Astrocyte (in vitro differentiated cells and primary cell): ENCODE results near the gene KREMEN1. TPM values are rescaled to one million over a fixed set of nuclear protein-coding genes. Genes with fewer than 3 reads are reported as not detected.
A peak's percentile ranks its signal among the peaks of the same experiment; 100 is the strongest.

Experiments used
- DNase-seq: peaks from one replicate; pipeline ENCODE4 v3.0.0-alpha.2; 2010; ENCODE audit warnings: low read depth
- FAIRE-seq: peaks from 2 replicates; lab custom pipeline; 2011; peaks lifted over from hg19 to GRCh38; lab: Jason Lieb, UNC
- H2AFZ ChIP-seq: 2 replicates; pipeline ENCODE4 v1.6.0; 2012; ENCODE audit warnings: low read depth, low read length, inconsistent platforms
- H3K27ac ChIP-seq: 2 replicates; pipeline ENCODE4 v1.5.1; 2011; ENCODE audit warnings: low read depth, low read length, inconsistent platforms
- H3K27me3 ChIP-seq: 2 replicates; pipeline ENCODE4 v1.6.0; 2011; ENCODE audit warnings: low read length, inconsistent platforms; ENCODE audit not compliant: insufficient read depth
- H3K36me3 ChIP-seq: 2 replicates; pipeline ENCODE4 v1.5.1; 2011; ENCODE audit warnings: low read length, inconsistent platforms; ENCODE audit not compliant: insufficient read depth
- H3K4me1 ChIP-seq: 2 replicates; pipeline ENCODE4 v1.5.1; 2011; ENCODE audit warnings: low read length, inconsistent platforms; ENCODE audit not compliant: insufficient read depth
- H3K4me2 ChIP-seq: 2 replicates; pipeline ENCODE4 v1.6.0; 2012; ENCODE audit warnings: low read length, inconsistent platforms
- H3K4me3 ChIP-seq: 2 replicates; pipeline ENCODE4 v1.5.1; 2011; ENCODE audit warnings: low read depth, mild to moderate bottlenecking, low read length, inconsistent platforms; ENCODE audit not compliant: insufficient read depth
- H3K79me2 ChIP-seq: 2 replicates; pipeline ENCODE4 v1.6.0; 2012; ENCODE audit warnings: mild to moderate bottlenecking, low read length, inconsistent platforms; ENCODE audit not compliant: insufficient read depth
- H3K9ac ChIP-seq: 2 replicates; pipeline ENCODE4 v1.6.0; 2012; ENCODE audit warnings: mild to moderate bottlenecking, low read length, inconsistent platforms
- H3K9me3 ChIP-seq: 2 replicates; pipeline ENCODE4 v1.5.1; 2012; ENCODE audit warnings: low read depth, mild to moderate bottlenecking, low read length, inconsistent platforms; ENCODE audit not compliant: insufficient read depth
- H4K20me1 ChIP-seq: 2 replicates; pipeline ENCODE4 v1.6.0; 2012; ENCODE audit warnings: low read length, inconsistent platforms; ENCODE audit not compliant: insufficient read depth
- H3K27ac Mint-ChIP-seq: one replicate; pipeline ENCODE4 v1.8.0; 2021; ENCODE audit warnings: mild to moderate bottlenecking, mixed read lengths; ENCODE audit not compliant: unreplicated experiment
- H3K27me3 Mint-ChIP-seq: one replicate; pipeline ENCODE4 v1.8.0; 2021; ENCODE audit warnings: low read depth, mixed read lengths; ENCODE audit not compliant: unreplicated experiment
- H3K36me3 Mint-ChIP-seq: one replicate; pipeline ENCODE4 v1.8.0; 2021; ENCODE audit warnings: low read depth, mixed read lengths; ENCODE audit not compliant: unreplicated experiment
- H3K4me1 Mint-ChIP-seq: one replicate; pipeline ENCODE4 v1.8.0; 2021; ENCODE audit warnings: low read depth, mixed read lengths; ENCODE audit not compliant: unreplicated experiment
- H3K4me3 Mint-ChIP-seq: one replicate; pipeline ENCODE4 v1.8.0; 2021; ENCODE audit warnings: mild to moderate bottlenecking, moderate library complexity, mixed read lengths; ENCODE audit not compliant: unreplicated experiment
- H3K9me3 Mint-ChIP-seq: one replicate; pipeline ENCODE4 v1.8.0; 2021; ENCODE audit warnings: mild to moderate bottlenecking, mixed read lengths; ENCODE audit not compliant: unreplicated experiment
- CTCF ChIP-seq: IDR thresholded peaks from 2 replicates; pipeline ENCODE4 v1.5.1; 2011; ENCODE audit warnings: low read depth, mild to moderate bottlenecking, inconsistent platforms, low read length, moderate library complexity; ENCODE audit not compliant: insufficient read depth
- EZH2 ChIP-seq: IDR thresholded peaks from 2 replicates; pipeline ENCODE4 v1.6.1; 2012; ENCODE audit warnings: mild to moderate bottlenecking, low read length, inconsistent platforms; ENCODE audit not compliant: insufficient read depth
- total RNA-seq: library from RNA; stranded (reverse); gene quantifications from 2 replicates; pipeline ENCODE4 v1.2.1, GENCODE V29; 2021

Gene KREMEN1
- total RNA-seq, 1 donor from 2014 or later: 3.3 TPM

DNA sequence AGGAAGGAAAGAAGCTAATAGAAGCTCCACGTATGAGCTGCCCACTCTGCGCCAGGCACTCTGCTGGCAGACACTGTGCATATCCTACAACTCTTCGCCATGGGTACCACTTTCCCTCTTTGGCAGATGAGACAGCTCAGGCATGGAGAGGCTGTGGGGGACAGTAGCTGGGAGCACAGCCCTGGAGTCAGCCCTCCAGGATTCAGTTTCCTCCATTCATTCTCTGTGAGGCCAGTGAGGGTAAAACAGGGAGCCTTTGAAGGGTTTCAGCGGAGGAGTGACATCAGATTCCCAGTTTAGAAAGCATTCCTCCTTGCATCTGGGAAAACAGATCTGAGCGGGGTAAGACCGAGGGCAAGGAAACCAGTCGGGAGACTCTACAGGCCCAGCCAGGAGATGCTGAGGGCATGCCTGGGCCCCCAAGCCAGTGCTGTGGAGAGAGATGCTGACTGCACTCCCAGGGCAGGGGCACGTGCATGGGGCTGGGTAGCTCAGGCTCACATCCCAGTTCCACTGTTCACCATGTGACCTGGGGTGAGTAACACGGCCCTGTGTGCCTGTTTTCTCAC lies 74.6 kb downstream of the KREMEN1 start:
- H3K27me3 Mint-ChIP-seq: peaks cover 10% of the 10 kb centered on the region
- no peak for FAIRE-seq

GRCh38 chr22:29148036-29148435 lies 75.2 kb downstream of the KREMEN1 start:
- Mint-ChIP-seq H3K36me3 (no peaks in the 10 kb centered on the region), H3K4me1 (peaks cover 10% of the 10 kb centered on the region), H3K9me3 (no peaks in the 10 kb centered on the region), H3K27me3 (peaks cover 10% of the 10 kb centered on the region), H3K4me3 (no peak overlapping the region), H3K27ac (peak overlapping the region; percentile 20)
- no peaks in the 10 kb centered on the region for H3K36me3 ChIP-seq
- FAIRE-seq (no peak), DNase-seq (no peak)
- H3K9ac ChIP-seq: no peak overlapping the region
- no peaks in the 10 kb centered on the region for H3K4me1 ChIP-seq
- H3K27ac ChIP-seq: no peak overlapping the region
- no peak overlapping the region for H3K4me3 ChIP-seq
- TF ChIP-seq CTCF (no peak), EZH2 (no peak)
- peaks cover 5% of the 10 kb centered on the region for H3K27me3 ChIP-seq
- no peak overlapping the region for H3K4me2 ChIP-seq
- H2AFZ ChIP-seq: no peak overlapping the region
- H3K9me3 ChIP-seq: no peaks in the 10 kb centered on the region
- H3K79me2 ChIP-seq: no peaks in the 10 kb centered on the region
- H4K20me1 ChIP-seq: no peaks in the 10 kb centered on the region

More for the DNA sequence above, 74.6 kb downstream of the KREMEN1 start:
- H3K4me3 ChIP-seq: no peak overlapping the region
- no peak for DNase-seq
- Mint-ChIP-seq H3K4me3 (no peak overlapping the region), H3K4me1 (peaks cover 7% of the 10 kb centered on the region), H3K9me3 (no peaks in the 10 kb centered on the region), H3K36me3 (no peaks in the 10 kb centered on the region), H3K27ac (no peak overlapping the region)
- H3K27me3 ChIP-seq: peaks cover 5% of the 10 kb centered on the region
- H3K4me2 ChIP-seq: no peak overlapping the region
- H3K36me3 ChIP-seq: no peaks in the 10 kb centered on the region
- H3K9ac ChIP-seq: no peak overlapping the region
- no peak for TF ChIP-seq CTCF
- H2AFZ ChIP-seq: no peak overlapping the region
- H3K27ac ChIP-seq: no peak overlapping the region
- no peaks in the 10 kb centered on the region for H3K9me3 ChIP-seq
- no peaks in the 10 kb centered on the region for H3K4me1 ChIP-seq
- H4K20me1 ChIP-seq: no peaks in the 10 kb centered on the region
- no peaks in the 10 kb centered on the region for H3K79me2 ChIP-seq

DNA sequence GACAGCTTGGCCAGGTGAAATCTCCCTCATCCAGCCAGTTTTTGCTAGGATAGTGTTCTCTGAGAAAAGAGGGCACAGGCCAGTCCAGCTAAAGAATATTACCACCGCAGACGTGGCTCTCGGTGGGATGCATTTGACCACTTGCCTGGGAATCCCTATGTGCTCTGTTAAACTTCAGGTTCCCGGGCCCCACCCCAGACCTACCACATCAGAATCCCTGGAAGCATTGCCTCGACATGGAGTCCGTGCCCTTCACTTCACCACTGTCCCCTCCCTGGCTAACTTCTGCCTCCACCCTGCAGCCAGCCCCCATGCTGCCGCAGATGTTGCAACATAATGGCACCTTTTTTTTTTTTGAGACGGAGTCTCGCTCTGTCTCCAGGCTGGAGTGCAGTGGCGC lies 76.0 kb downstream of the KREMEN1 start:
- no peaks in the 10 kb centered on the region for H3K9me3 Mint-ChIP-seq
- peaks cover 10% of the 10 kb centered on the region for H3K4me1 Mint-ChIP-seq
- Histone ChIP-seq H3K4me2 (no peak overlapping the region), H3K4me1 (no peaks in the 10 kb centered on the region), H2AFZ (no peak overlapping the region), H4K20me1 (no peaks in the 10 kb centered on the region), H3K9ac (no peak overlapping the region), H3K27me3 (peaks cover 5% of the 10 kb centered on the region), H3K9me3 (no peaks in the 10 kb centered on the region), H3K27ac (no peak overlapping the region), H3K79me2 (no peaks in the 10 kb centered on the region), H3K4me3 (no peak overlapping the region), H3K36me3 (no peaks in the 10 kb centered on the region)
- H3K27me3 Mint-ChIP-seq: peaks cover 10% of the 10 kb centered on the region
- no peak overlapping the region for H3K4me3 Mint-ChIP-seq
- DNase-seq: no peak
- H3K27ac Mint-ChIP-seq: no peak overlapping the region
- no peak for TF ChIP-seq CTCF
- no peak for TF ChIP-seq EZH2
- FAIRE-seq: no peak
- no peaks in the 10 kb centered on the region for H3K36me3 Mint-ChIP-seq
